SK-N-MC (cell line): ENCODE measurements around the gene TAF1B.
"Not testable (repeated sequence)": the region's sequence is repeated elsewhere in the genome, so short reads cannot be mapped to it uniquely, and the experiment has no call there.

ENCODE experiments used
- DNase-seq: peaks from one replicate; pipeline ENCODE4 v3.0.0-alpha.2; 2011; ENCODE audit warnings: low read depth, low spot score
- H3K27ac ChIP-seq: fragments of 200-600 bp; sonication (generic); 2 replicates; pipeline ENCODE4 v1.5.1; 2016; ENCODE audit warnings: mixed run types
- H3K36me3 ChIP-seq: fragments of 200-600 bp; sonication (generic); 2 replicates; pipeline ENCODE4 v1.6.1; 2017; ENCODE audit warnings: antibody characterized with exemption, low read length, mixed read lengths; ENCODE audit not compliant: insufficient read depth
- H3K4me3 ChIP-seq: fragments of 200-600 bp; sonication (generic); 2 replicates; pipeline ENCODE4 v1.5.1; 2016
- H3K9ac ChIP-seq: fragments of 200-600 bp; sonication (generic); 2 replicates; pipeline ENCODE4 v1.8.0; 2017; ENCODE audit warnings: mixed run types, mixed read lengths; ENCODE audit not compliant: insufficient read length
- H3K9me3 ChIP-seq: fragments of 200-600 bp; sonication (generic); 2 replicates; pipeline ENCODE4 v1.6.1; 2017; ENCODE audit warnings: low read depth, mild to moderate bottlenecking, antibody characterized with exemption, low read length, moderate library complexity, mixed read lengths
- EZH2 ChIP-seq: fragments of 200-600 bp; sonication (generic); IDR thresholded peaks from one replicate; pipeline ENCODE4 v1.6.1; 2017; ENCODE audit warnings: antibody characterized with exemption
- FOXP2 ChIP-seq: optimal IDR thresholded peaks from 2 replicates; pipeline ENCODE3; 2011; ENCODE audit warnings: mild to moderate bottlenecking, moderate library complexity; ENCODE audit not compliant: insufficient read depth; ENCODE audit errors: extremely low read length, control extremely low read depth
- POLR2AphosphoS5 ChIP-seq: IDR thresholded peaks from 2 replicates; pipeline ENCODE4 v1.6.1; 2012; ENCODE audit warnings: mild to moderate bottlenecking, low read depth, low read length, borderline replicate concordance

TAF1B gene

DNA sequence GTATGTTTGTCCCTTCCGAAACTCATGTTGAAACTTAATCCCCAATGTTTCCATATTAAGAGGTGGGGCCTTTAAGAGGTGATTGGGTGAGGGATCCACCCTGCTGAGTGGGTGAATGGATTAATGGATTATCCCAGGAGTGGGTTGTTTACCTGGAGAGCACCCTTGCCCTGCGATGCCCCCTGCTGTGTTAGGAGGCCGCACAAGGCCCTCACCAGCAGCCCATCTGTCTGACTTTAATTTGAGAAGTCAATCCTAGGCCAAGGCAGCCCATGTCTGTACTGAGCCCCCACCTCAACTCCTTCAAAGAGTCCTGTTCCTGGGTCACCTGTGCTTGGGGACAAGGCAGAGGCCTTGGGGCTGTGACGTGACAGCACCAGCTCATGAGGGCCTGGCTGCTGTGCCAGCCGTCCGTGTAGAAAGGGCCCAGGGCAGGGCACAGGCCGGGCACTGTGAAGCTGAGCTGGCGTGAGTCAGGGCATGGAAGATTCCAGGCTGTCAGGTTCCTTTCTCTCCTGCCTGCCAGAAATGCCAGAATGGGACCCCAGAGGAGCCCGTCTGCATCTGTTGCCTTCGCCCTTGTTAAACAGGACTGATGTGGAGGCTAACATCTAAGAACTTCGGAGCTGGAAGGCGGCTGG is 21.3 kb upstream of the TAF1B start:
- Histone ChIP-seq H3K9me3 (no peaks in the 10 kb centered on the region), H3K27ac (no peak overlapping the region), H3K9ac (no peak overlapping the region), H3K36me3 (no peaks in the 10 kb centered on the region), H3K4me3 (no peak overlapping the region)
- no peak for TF ChIP-seq FOXP2
- no peak for TF ChIP-seq EZH2
- no peak for TF ChIP-seq POLR2AphosphoS5
- no peak for DNase-seq

DNA sequence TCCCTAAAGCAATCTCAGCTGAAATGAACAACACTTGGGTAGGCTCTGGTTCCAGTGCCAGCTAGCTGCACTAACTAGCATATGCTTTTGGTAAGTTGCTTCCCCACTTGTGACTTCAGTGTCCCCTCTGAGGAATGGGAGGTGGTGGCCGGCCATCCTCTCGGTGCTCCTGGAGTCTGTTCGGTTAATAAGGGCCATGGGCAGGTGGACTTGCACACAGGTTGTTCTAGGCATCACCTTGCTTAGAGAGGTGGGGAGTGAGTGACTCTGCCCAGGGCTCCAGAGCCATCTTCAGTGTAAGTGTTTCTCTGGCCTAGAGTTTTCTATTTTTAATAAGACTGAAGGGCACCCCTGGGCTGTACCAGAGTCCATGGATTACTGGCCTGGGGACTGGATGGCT is 18.8 kb upstream of the TAF1B start:
- H3K36me3 ChIP-seq: no peaks in the 10 kb centered on the region
- TF ChIP-seq EZH2 (no peak), FOXP2 (no peak), POLR2AphosphoS5 (no peak)
- H3K4me3 ChIP-seq: no peak overlapping the region
- no peak overlapping the region for H3K9ac ChIP-seq
- no peak for DNase-seq
- no peaks in the 10 kb centered on the region for H3K9me3 ChIP-seq
- no peak overlapping the region for H3K27ac ChIP-seq

DNA sequence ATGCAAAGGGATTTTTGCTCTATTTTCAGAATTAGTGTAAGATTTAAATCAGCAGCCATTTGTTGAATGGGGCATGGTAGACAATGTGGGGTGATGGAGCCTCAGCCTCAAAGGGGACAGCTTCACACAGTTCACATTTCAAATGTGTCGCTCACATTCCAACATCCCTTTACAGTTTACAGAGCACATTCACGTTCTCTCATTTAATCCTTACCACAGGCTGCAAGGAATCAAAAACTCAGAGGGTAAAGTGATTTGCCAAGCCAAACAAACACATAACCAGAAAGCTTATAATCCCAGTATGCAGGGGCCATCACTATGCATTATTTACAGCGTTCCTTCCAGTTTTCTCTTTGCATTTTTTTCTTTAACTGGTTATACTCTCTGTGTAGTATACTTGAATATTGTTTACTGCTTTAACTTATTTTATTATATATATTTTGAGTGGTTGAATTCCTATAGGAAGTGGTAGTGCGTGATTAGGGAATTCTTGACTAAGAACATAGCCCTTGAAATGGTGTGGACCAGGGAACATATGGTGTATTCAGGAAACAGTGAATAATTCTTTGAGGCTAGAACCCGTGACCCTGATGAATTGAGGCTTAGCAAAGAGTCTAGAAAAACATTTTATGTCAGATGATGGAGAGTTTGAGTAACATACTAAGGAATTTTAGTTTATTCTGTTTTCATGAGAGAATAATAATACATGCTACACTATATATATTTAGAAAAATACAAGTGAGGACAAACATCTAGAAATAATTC is 18.1 kb upstream of the TAF1B start:
- Histone ChIP-seq H3K4me3 (no peak overlapping the region), H3K9ac (no peak overlapping the region), H3K27ac (no peak overlapping the region), H3K36me3 (no peaks in the 10 kb centered on the region), H3K9me3 (no peaks in the 10 kb centered on the region)
- TF ChIP-seq EZH2 (no peak), FOXP2 (no peak), POLR2AphosphoS5 (no peak)
- DNase-seq: no peak

DNA sequence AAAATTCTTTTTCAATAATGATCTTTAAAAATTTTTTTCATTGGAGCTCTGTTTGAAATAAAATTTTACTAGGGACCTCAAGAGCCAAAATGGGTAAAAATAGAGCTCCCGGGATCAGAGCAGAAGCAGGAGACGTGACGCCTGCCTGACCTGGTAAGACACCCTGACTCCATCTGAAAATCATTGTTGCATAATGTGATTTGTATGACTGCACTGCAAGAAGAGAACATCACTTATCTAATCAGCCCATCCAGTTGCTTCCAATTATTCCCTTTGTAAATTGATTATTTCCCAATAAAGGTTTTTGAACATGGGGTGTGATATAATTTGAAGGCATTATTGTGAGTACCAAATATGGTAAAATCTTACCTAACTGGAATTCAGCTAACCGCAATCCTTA is 17.1 kb upstream of the TAF1B start:
- H3K9me3 ChIP-seq: no peaks in the 10 kb centered on the region

DNA sequence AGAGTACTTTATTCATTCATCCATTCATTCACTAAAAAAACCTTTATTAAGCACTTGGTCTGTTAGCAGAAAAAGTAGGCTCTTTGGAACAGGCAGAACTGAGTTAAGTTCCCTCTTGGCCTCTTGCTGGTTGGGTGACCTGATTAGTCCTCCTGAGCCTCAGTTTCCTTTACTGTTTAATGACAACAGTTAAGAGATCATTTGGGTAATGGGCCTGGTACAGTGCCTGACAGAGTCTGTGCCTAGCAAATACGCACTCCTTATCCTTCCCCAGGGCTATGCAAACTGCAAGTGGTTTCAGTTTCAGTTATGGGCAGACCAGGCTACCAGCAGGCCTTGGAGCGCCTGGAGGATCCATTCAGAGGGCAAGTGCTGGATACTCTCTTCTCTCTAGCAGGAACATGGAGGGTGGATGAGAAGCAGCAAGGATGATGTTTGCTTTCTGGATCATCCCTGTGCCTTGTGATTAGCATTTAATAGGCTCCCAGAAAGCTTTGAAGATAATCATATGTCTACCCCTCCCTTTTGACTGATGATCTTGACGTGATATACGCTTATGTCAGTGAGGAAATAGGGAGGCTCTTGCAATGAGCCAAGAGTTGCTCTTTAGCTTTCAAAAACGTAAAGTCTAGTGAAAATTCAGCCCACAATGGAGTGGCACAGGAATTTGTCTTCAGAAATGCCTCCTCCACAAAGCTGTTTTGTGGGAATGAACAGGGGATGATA is 12.4 kb upstream of the TAF1B start:
- Histone ChIP-seq H3K9me3 (no peaks in the 10 kb centered on the region), H3K4me3 (no peak overlapping the region), H3K27ac (no peak overlapping the region), H3K9ac (no peak overlapping the region), H3K36me3 (no peaks in the 10 kb centered on the region)
- DNase-seq: no peak
- TF ChIP-seq POLR2AphosphoS5 (no peak), EZH2 (no peak), FOXP2 (no peak)

More for the DNA sequence above, 17.1 kb upstream of the TAF1B start:
- DNase-seq: no peak
- no peak overlapping the region for H3K27ac ChIP-seq
- H3K4me3 ChIP-seq: no peak overlapping the region
- no peaks in the 10 kb centered on the region for H3K36me3 ChIP-seq
- no peak overlapping the region for H3K9ac ChIP-seq
- TF ChIP-seq POLR2AphosphoS5 (no peak), EZH2 (no peak), FOXP2 (no peak)

DNA sequence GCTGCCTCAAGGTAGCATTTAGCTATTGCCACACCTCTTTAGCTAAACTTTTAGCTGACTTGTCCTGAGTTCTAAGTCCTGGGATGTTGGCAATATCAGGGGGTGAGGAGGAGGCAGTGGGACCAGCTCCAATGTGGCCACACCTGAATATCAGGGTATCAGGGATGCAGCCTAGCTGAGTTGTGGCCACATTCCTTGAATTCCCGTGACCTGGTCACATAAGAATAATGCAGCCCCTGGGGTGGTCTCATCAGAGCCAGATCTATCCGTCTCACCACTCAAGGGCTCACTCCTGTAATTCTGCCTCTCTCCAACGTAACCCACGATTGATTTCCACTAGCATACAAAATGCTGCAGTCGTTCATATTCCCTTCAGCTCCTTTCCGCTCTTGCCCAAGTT is 11.6 kb upstream of the TAF1B start:
- Histone ChIP-seq H3K27ac (no peak overlapping the region), H3K36me3 (no peaks in the 10 kb centered on the region), H3K9me3 (no peaks in the 10 kb centered on the region), H3K4me3 (no peak overlapping the region), H3K9ac (no peak overlapping the region)
- TF ChIP-seq POLR2AphosphoS5 (no peak), EZH2 (no peak), FOXP2 (no peak)
- no peak for DNase-seq

DNA sequence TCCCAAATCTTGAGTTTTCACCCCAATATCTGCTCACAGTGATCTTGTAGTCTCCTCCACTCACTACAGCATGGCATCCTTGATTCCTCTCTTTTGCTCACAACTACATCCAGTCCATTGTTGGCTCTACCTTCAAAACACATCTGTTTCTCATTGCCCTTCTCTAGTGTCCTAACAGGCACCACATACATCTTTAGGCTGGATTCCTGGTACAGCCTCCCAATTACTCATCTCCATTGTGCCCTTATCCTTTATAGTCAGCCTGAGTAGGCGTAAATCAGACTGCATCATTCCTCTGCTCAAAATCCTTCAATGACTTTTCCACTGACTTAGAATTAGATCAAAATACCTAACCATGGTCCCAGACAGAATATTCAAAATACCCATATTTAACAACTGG is 10.7 kb upstream of the TAF1B start:
- H3K4me3 ChIP-seq: no peak overlapping the region

DNA sequence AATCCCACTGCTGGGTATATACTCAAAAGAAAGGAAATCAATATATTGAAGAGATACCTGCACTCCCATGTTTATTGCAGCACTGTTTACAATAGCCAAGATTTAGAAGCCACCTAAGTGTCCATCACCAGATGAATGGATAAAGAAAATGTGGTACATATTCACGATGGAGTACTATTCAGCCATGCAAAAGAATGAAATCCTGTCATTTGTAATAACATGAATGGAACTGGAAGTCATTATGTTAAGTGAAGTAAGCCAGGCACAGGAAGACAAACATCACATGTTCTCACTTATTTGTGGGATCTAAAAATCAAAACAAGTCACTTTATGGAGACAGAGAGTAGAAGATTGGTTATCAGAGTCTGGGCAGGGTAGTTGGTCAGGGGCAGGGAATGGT is 8.2 kb upstream of the TAF1B start:
- H3K27ac ChIP-seq, H3K36me3 ChIP-seq, H3K9me3 ChIP-seq, DNase-seq, H3K4me3 ChIP-seq, H3K9ac ChIP-seq: not testable (repeated sequence)

More for the DNA sequence above, 10.7 kb upstream of the TAF1B start:
- DNase-seq: no peak
- H3K9me3 ChIP-seq: no peaks in the 10 kb centered on the region
- no peak for TF ChIP-seq EZH2
- no peak for TF ChIP-seq POLR2AphosphoS5
- no peak for TF ChIP-seq FOXP2
- no peak overlapping the region for H3K27ac ChIP-seq
- H3K36me3 ChIP-seq: no peaks in the 10 kb centered on the region
- H3K9ac ChIP-seq: no peak overlapping the region

DNA sequence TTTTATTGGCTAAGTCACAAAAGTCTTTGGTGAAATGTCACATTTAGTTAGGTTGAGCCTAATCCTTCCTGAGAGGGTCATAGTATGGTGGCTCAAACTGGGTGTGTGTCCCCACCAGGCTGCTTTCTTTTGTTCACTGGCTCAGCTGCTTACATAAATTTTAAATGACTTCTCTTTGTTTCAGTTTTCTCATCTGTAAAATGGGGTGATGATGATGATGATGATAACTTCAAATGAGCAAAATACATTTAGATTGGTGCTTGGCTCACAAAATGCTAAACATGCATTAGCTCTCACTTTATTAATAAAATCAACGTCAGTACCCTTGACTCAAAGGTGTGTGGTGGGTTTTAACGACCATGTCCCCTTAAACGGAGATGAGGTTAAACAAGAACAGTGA is 7.2 kb upstream of the TAF1B start:
- H3K9ac ChIP-seq: no peak overlapping the region
- no peak for DNase-seq
- no peaks in the 10 kb centered on the region for H3K36me3 ChIP-seq
- no peaks in the 10 kb centered on the region for H3K9me3 ChIP-seq
- no peak overlapping the region for H3K4me3 ChIP-seq
- TF ChIP-seq EZH2 (no peak), FOXP2 (no peak), POLR2AphosphoS5 (no peak)
- no peak overlapping the region for H3K27ac ChIP-seq
